Measurements from ENCODE around the gene ADAMTS5.

Gene ADAMTS5

DNA sequence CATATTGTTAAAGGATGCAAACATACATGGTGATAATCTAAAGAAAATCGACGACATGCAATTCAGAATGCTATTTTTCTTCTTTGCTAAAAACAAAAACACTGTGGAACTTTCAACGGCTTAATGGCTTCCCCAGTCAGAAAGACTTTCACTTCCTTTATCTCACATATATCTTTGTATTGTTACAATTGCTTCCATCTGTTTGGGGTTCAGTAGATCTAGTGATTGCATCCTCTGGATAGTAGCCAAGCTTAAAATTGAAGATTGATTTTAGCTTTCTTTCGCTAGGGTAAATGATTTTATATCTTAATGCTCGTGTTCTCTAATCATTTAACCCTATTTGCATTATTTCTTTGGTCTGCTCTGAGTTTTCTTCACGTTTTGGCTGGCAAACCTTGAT lies 89.9 kb downstream of the ADAMTS5 start:
- Histone ChIP-seq H3K27me3 (no peaks in the 10 kb centered on the region), H3K27ac (no peak overlapping the region), H3K9me3 (no peaks in the 10 kb centered on the region), H3K4me3 (ENCODE audit: low read depth in 1 of 2, low read length in 1 of 2) (no peak overlapping the region), H3K36me3 (no peaks in the 10 kb centered on the region), H3K4me1 (ENCODE audit: control insufficient read depth in 1 of 2, insufficient read depth in 1 of 2, low read depth in 1 of 2, low read length in 1 of 2) (no peaks in the 10 kb centered on the region)
- TF ChIP-seq, protein P1, sequence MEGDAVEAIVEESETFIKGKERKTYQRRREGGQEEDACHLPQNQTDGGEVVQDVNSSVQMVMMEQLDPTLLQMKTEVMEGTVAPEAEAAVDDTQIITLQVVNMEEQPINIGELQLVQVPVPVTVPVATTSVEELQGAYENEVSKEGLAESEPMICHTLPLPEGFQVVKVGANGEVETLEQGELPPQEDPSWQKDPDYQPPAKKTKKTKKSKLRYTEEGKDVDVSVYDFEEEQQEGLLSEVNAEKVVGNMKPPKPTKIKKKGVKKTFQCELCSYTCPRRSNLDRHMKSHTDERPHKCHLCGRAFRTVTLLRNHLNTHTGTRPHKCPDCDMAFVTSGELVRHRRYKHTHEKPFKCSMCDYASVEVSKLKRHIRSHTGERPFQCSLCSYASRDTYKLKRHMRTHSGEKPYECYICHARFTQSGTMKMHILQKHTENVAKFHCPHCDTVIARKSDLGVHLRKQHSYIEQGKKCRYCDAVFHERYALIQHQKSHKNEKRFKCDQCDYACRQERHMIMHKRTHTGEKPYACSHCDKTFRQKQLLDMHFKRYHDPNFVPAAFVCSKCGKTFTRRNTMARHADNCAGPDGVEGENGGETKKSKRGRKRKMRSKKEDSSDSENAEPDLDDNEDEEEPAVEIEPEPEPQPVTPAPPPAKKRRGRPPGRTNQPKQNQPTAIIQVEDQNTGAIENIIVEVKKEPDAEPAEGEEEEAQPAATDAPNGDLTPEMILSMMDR (IDR thresholded peaks at IDR 0.05), result no peak

DNA sequence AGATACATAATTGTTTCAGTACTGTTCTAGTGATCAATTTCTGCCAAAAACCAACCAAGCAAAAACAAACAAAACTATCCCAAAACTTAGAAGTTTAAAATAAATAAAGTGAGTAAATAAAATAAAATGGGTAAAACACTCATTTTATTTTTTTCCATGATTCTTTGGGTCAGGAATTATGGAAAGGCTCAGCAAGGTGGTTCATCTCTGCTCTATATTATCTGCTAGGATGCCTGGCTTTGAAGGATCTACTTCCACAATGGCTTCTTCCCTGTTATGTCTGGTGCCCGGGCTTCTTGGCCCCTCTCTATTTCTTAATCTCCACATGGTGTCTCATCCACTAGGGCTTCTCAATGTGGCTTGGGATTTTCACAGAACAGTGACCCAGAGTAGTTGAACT lies 92.5 kb downstream of the ADAMTS5 start:
- no peak overlapping the region for H3K4me3 ChIP-seq (ENCODE audit: low read depth in 1 of 2, low read length in 1 of 2)
- no peak overlapping the region for H3K27ac ChIP-seq
- no peaks in the 10 kb centered on the region for H3K36me3 ChIP-seq
- H3K9me3 ChIP-seq, result no peaks in the 10 kb centered on the region
- H3K27me3 ChIP-seq, result no peaks in the 10 kb centered on the region
- H3K4me1 ChIP-seq (ENCODE audit: control insufficient read depth in 1 of 2, insufficient read depth in 1 of 2, low read depth in 1 of 2, low read length in 1 of 2), result no peaks in the 10 kb centered on the region
- TF ChIP-seq, protein P1 (IDR thresholded peaks at IDR 0.05), result no peak

Data from neutrophil (primary cell).